ENCODE data around the gene VGLL3.

VGLL3 gene

GRCh38 chr3:86938416-86939105, 52.4 kb downstream of the VGLL3 start:
- no peak for ATAC-seq (ENCODE audit: insufficient read depth, low read depth)
- TF ChIP-seq CTCF (IDR thresholded peaks at IDR 0.05; ENCODE audit: borderline replicate concordance, extremely low read depth, low read length, poor library complexity, severe bottlenecking) (no peak), EZH2 (IDR thresholded peaks at IDR 0.05; ENCODE audit: borderline replicate concordance, low read depth, low read length, severe bottlenecking) (no peak)
- Histone ChIP-seq H3K27ac (ENCODE audit: low read length) (no peak overlapping the region), H3K9ac (ENCODE audit: low read depth, low read length) (no peak overlapping the region), H4K20me1 (ENCODE audit: insufficient read depth, low read length) (no peaks in the 10 kb centered on the region), H3K79me2 (ENCODE audit: insufficient read depth, low read length) (no peaks in the 10 kb centered on the region), H3K9me3 (ENCODE audit: insufficient read depth, low read length, severe bottlenecking) (no peaks in the 10 kb centered on the region), H3K4me1 (ENCODE audit: insufficient read depth, low read length) (no peaks in the 10 kb centered on the region), H3K27me3 (ENCODE audit: insufficient read depth, low read length, poor library complexity) (no peaks in the 10 kb centered on the region), H2AFZ (ENCODE audit: low read depth, low read length) (no peak overlapping the region), H3K4me2 (ENCODE audit: insufficient read depth, low read length) (no peak overlapping the region), H3K4me3 (ENCODE audit: low read depth in 1 of 2, low read length in 2 of 2) (no peak overlapping the region), H3K36me3 (ENCODE audit: insufficient read depth, low read length) (no peaks in the 10 kb centered on the region)
- no peak for DNase-seq

- TF ChIP-seq CTCF (IDR thresholded peaks at IDR 0.05; ENCODE audit: borderline replicate concordance, extremely low read depth, low read length, poor library complexity, severe bottlenecking) = no peak
- TF ChIP-seq EZH2 (IDR thresholded peaks at IDR 0.05; ENCODE audit: borderline replicate concordance, low read depth, low read length, severe bottlenecking) = no peak
- Histone ChIP-seq H3K27ac (ENCODE audit: low read length) (no peak overlapping the region), H3K4me3 (ENCODE audit: low read depth in 1 of 2, low read length in 2 of 2) (no peak overlapping the region), H3K4me2 (ENCODE audit: insufficient read depth, low read length) (no peak overlapping the region), H4K20me1 (ENCODE audit: insufficient read depth, low read length) (no peaks in the 10 kb centered on the region), H3K4me1 (ENCODE audit: insufficient read depth, low read length) (no peaks in the 10 kb centered on the region), H2AFZ (ENCODE audit: low read depth, low read length) (no peak overlapping the region), H3K9me3 (ENCODE audit: insufficient read depth, low read length, severe bottlenecking) (no peaks in the 10 kb centered on the region), H3K79me2 (ENCODE audit: insufficient read depth, low read length) (no peaks in the 10 kb centered on the region), H3K27me3 (ENCODE audit: insufficient read depth, low read length, poor library complexity) (no peaks in the 10 kb centered on the region), H3K9ac (ENCODE audit: low read depth, low read length) (no peak overlapping the region), H3K36me3 (ENCODE audit: insufficient read depth, low read length) (no peaks in the 10 kb centered on the region)
- ATAC-seq (ENCODE audit: insufficient read depth, low read depth) (no peak), DNase-seq (no peak)
These were observed 53.6 kb downstream of the VGLL3 start for GRCh38 chr3:86937306-86937791.

GRCh38 chr3:86934851-86935250, 56.1 kb downstream of the VGLL3 start:
- no peaks in the 10 kb centered on the region for H3K36me3 ChIP-seq (ENCODE audit: insufficient read depth, low read length)
- no peak overlapping the region for H3K27ac ChIP-seq (ENCODE audit: low read length)
- no peaks in the 10 kb centered on the region for H3K27me3 ChIP-seq (ENCODE audit: insufficient read depth, low read length, poor library complexity)
- ATAC-seq (ENCODE audit: insufficient read depth, low read depth) (no peak), DNase-seq (no peak)
- no peak overlapping the region for H3K4me2 ChIP-seq (ENCODE audit: insufficient read depth, low read length)
- no peaks in the 10 kb centered on the region for H3K9me3 ChIP-seq (ENCODE audit: insufficient read depth, low read length, severe bottlenecking)
- H3K4me1 ChIP-seq (ENCODE audit: insufficient read depth, low read length) = no peaks in the 10 kb centered on the region
- H2AFZ ChIP-seq (ENCODE audit: low read depth, low read length) = no peak overlapping the region
- no peaks in the 10 kb centered on the region for H3K79me2 ChIP-seq (ENCODE audit: insufficient read depth, low read length)
- H3K9ac ChIP-seq (ENCODE audit: low read depth, low read length) = no peak overlapping the region
- TF ChIP-seq EZH2 (IDR thresholded peaks at IDR 0.05; ENCODE audit: borderline replicate concordance, low read depth, low read length, severe bottlenecking) (no peak), CTCF (IDR thresholded peaks at IDR 0.05; ENCODE audit: borderline replicate concordance, extremely low read depth, low read length, poor library complexity, severe bottlenecking) (no peak)
- no peak overlapping the region for H3K4me3 ChIP-seq (ENCODE audit: low read depth in 1 of 2, low read length in 2 of 2)
- no peaks in the 10 kb centered on the region for H4K20me1 ChIP-seq (ENCODE audit: insufficient read depth, low read length)
